GM12878 (cell line): ENCODE results near the gene KCNQ1. TPM values are rescaled to one million over a fixed set of nuclear protein-coding genes. Genes with fewer than 3 reads are reported as not detected.

Source experiments
- ATAC-seq: fragments of 200-7000 bp; cut with Tn5 transposase; 3 replicates; pipeline ENCODE4 v1.9.1; 2020; ENCODE audit warnings: mild to moderate bottlenecking, moderate library complexity
- BruUV-seq: library from RNA; stranded (reverse); fragments of 400-500 nt; replicated peaks from 2 replicates; lab custom pipeline; 2021; lab: Mats Ljungman, UMichigan
- CTCF ChIA-PET: fragments of 300-600 bp; sonication (Branson Sonifier 250); formaldehyde crosslinking; extraction: SDS; loops from one replicate; lab custom pipeline; 2021; ENCODE audit warnings: inconsistent platforms; lab: Yijun Ruan, JAX
- POLR2A ChIA-PET: fragments of 350-600 bp; formaldehyde crosslinking; extraction: SDS; loops from one replicate; lab custom pipeline; 2021; ENCODE audit warnings: inconsistent platforms; lab: Charles Lee
- RAD21 ChIA-PET: fragments of 300-600 bp; sonication (Branson Sonifier 250); formaldehyde crosslinking; loops from one replicate; lab custom pipeline; 2023; ENCODE audit warnings: antibody characterized with exemption; ENCODE audit not compliant: unreplicated experiment; lab: Charles Lee
- SMC1A ChIA-PET: fragments of 300-600 bp; sonication (Branson Sonifier 250); formaldehyde crosslinking; loops from one replicate; lab custom pipeline; 2023; ENCODE audit not compliant: unreplicated experiment, uncharacterized antibody; lab: Charles Lee
- DNase-seq: peaks from one replicate; pipeline ENCODE4 v3.0.0-alpha.2; 2011; ENCODE audit warnings: low read depth, low spot score
- FAIRE-seq: peaks from 3 replicates; lab custom pipeline; 2011; peaks lifted over from hg19 to GRCh38; lab: Jason Lieb, UNC
- H2AFZ ChIP-seq: 2 replicates; pipeline ENCODE4 v1.6.0; 2011; ENCODE audit warnings: low read depth, low read length, control low read depth; ENCODE audit not compliant: control insufficient read depth
- H3K27ac ChIP-seq: 2 replicates; pipeline ENCODE4 v1.5.1; 2011; ENCODE audit warnings: control low read depth; ENCODE audit not compliant: control insufficient read depth, insufficient read depth
- H3K27me3 ChIP-seq, 2 experiments: replicated peaks in 1 of 2; 2 replicates each; pipeline versions ENCODE4 v1.6.0 to v1.6.1; 2011; ENCODE audit warnings: low read length in 1 of 2; ENCODE audit not compliant: control insufficient read depth in 2 of 2, insufficient read depth in 2 of 2
- H3K36me3 ChIP-seq, 2 experiments: 2 replicates each; pipeline ENCODE4 v1.5.1; 2011; ENCODE audit warnings: low read length in 1 of 2; ENCODE audit not compliant: control insufficient read depth in 2 of 2, insufficient read depth in 2 of 2
- H3K4me1 ChIP-seq: 2 replicates; pipeline ENCODE4 v1.6.1; 2011; ENCODE audit warnings: mild to moderate bottlenecking, low read length, moderate library complexity, mixed read lengths; ENCODE audit not compliant: control insufficient read depth, insufficient read depth
- H3K4me2 ChIP-seq: 2 replicates; pipeline ENCODE4 v1.6.0; 2011; ENCODE audit warnings: control low read depth; ENCODE audit not compliant: control insufficient read depth, insufficient read depth
- H3K4me3 ChIP-seq: fragments of 200-600 bp; sonication (generic); 2 replicates; pipeline ENCODE4 v1.5.1; 2016
- H3K79me2 ChIP-seq: 2 replicates; pipeline ENCODE4 v1.6.0; 2011; ENCODE audit warnings: low read length; ENCODE audit not compliant: control insufficient read depth, insufficient read depth
- H3K9ac ChIP-seq: 2 replicates; pipeline ENCODE4 v1.8.0; 2011; ENCODE audit warnings: low read length, control low read depth, mixed read lengths; ENCODE audit not compliant: control insufficient read depth, insufficient read depth
- H3K9me3 ChIP-seq: replicated peaks from 3 replicates; pipeline ENCODE4 v1.5.1; 2011; ENCODE audit warnings: mild to moderate bottlenecking, low read length; ENCODE audit not compliant: control insufficient read depth, insufficient read depth
- H4K20me1 ChIP-seq: 2 replicates; pipeline ENCODE4 v1.6.0; 2011; ENCODE audit not compliant: control insufficient read depth, insufficient read depth
- BRCA1 ChIP-seq: IDR thresholded peaks from 2 replicates; pipeline ENCODE4 v1.6.1; 2011; ENCODE audit warnings: low read depth, low read length, improper control_type of control experiment
- CHD1 ChIP-seq: IDR thresholded peaks from 2 replicates; pipeline ENCODE4 v1.6.1; 2012; ENCODE audit warnings: low read depth, low read length, improper control_type of control experiment
- HCFC1 ChIP-seq: fragments of 150-350 bp; IDR thresholded peaks from 2 replicates; pipeline ENCODE4 v1.6.1; 2014; ENCODE audit warnings: low read length
- NFIC ChIP-seq: IDR thresholded peaks from 2 replicates; pipeline ENCODE4 v1.6.1; 2012; ENCODE audit warnings: low read depth, mild to moderate bottlenecking, inconsistent platforms, low read length, moderate library complexity
- NFXL1 ChIP-seq: fragments of 450-650 bp; IDR thresholded peaks from 2 replicates; pipeline ENCODE4 v1.6.1; 2017; ENCODE audit warnings: antibody characterized with exemption, mild to moderate bottlenecking, borderline replicate concordance
- NRF1 ChIP-seq: conservative IDR thresholded peaks from 2 replicates; pipeline ENCODE4 v1.6.1; 2011; ENCODE audit warnings: mild to moderate bottlenecking, low read depth, low read length, improper control_type of control experiment
- PRDM15 ChIP-seq: fragments of 450-650 bp; formaldehyde crosslinking; IDR thresholded peaks from 2 replicates; pipeline ENCODE4 v1.4.0; 2020; ENCODE audit warnings: mild to moderate bottlenecking, moderate library complexity
- SMC3 ChIP-seq: IDR thresholded peaks from 2 replicates; pipeline ENCODE4 v1.6.1; 2011; ENCODE audit warnings: low read length, improper control_type of control experiment, borderline replicate concordance
- SREBF2 ChIP-seq: IDR thresholded peaks from 2 replicates; pipeline ENCODE4 v1.6.1; 2012; ENCODE audit warnings: mild to moderate bottlenecking, low read length
- SRF ChIP-seq, 2 experiments: IDR thresholded peaks; 2 replicates each; pipeline ENCODE4 v1.6.1; 2011; ENCODE audit warnings: low read depth in 2 of 2, low read length in 2 of 2, mild to moderate bottlenecking in 1 of 2, moderate library complexity in 1 of 2
- STAT1 ChIP-seq: fragments of 450-650 bp; conservative IDR thresholded peaks from 2 replicates; pipeline ENCODE4 v1.6.1; 2014; ENCODE audit warnings: antibody characterized with exemption, mild to moderate bottlenecking
- USF2 ChIP-seq: IDR thresholded peaks from 2 replicates; pipeline ENCODE4 v1.6.1; 2011; ENCODE audit warnings: low read depth, low read length, improper control_type of control experiment, borderline replicate concordance
- ZBTB33 ChIP-seq: fragments of 450-650 bp; IDR thresholded peaks from 2 replicates; pipeline ENCODE4 v1.6.1; 2017; ENCODE audit warnings: mild to moderate bottlenecking
- ZSCAN29 ChIP-seq: fragments of 450-650 bp; IDR thresholded peaks from 2 replicates; pipeline ENCODE4 v1.6.1; 2017; ENCODE audit warnings: mild to moderate bottlenecking, moderate library complexity
- WGBS: methylation state at CpG from one replicate; pipeline ENCODE4 v1.1.6; 2016; ENCODE audit warnings: low lambda C conversion rate; ENCODE audit not compliant: insufficient replicate concordance, insufficient coverage; ENCODE audit errors: missing lambda C conversion rate; 5-methylcytosine and 5-hydroxymethylcytosine counted together
- in situ Hi-C: fragments of 300-500 bp; cut with MboI; formaldehyde crosslinking; loops from 9 replicates; pipeline ENCODE4 v1.14.3; 2018; ENCODE audit warnings: mixed read lengths
- intact Hi-C: fragments of 100-400 bp; cut with micrococcal nuclease; formaldehyde crosslinking; loops from one replicate; pipeline ENCODE4 v1.14.2; 2022; ENCODE audit not compliant: unreplicated experiment
- polyA plus RNA-seq, 11 experiments: library from polyadenylated mRNA; depleted of rRNA in 4 of 11; unstranded in 6 of 11; stranded (reverse) in 5 of 11; fragments of >200 nt; fragmentation: Nextera tagmentation in 4 of 11; fragmentation: Illumina TruSeq in 1 of 11; extraction: Ambion mirVana in 4 of 11; extraction: Trizol in 1 of 11; gene quantifications; 1 replicate in 1 of 11; 2 replicates in 10 of 11; pipeline versions ENCODE4 v1.2.1 to v1.2.3, GENCODE V29; 2011 to 2016; ENCODE audit warnings: inconsistent platforms in 2 of 11, missing spikeins in 2 of 11, low read depth in 1 of 11
- total RNA-seq, 4 experiments: library from RNA; depleted of rRNA in 3 of 4; stranded (reverse); fragments of >200 nt in 3 of 4; fragmentation: Illumina TruSeq in 1 of 4; extraction: Trizol in 1 of 4; gene quantifications; 2 replicates each; pipeline versions ENCODE4 v1.2.1 to v1.2.3, GENCODE V29; 2013 to 2021
- TF ChIP-seq, protein P1 (sequence below): IDR thresholded peaks from 2 replicates; pipeline ENCODE4 v1.6.1; 2011; ENCODE audit warnings: low read depth, mild to moderate bottlenecking, low read length, moderate library complexity, borderline replicate concordance; ENCODE audit errors: extremely low read depth
- TF ChIP-seq, protein P2 (sequence below): IDR thresholded peaks from 2 replicates; pipeline ENCODE4 v1.6.1; 2012; ENCODE audit warnings: low read depth, low read length, improper control_type of control experiment

KCNQ1 gene
- total and polyA plus RNA-seq, 10 of the 15 experiments (the other 5 are each of a cell fraction or from before 2014, with no cell fraction given) = 0.03 to 0.15 (median 0.12) TPM; not detected in 7

- no peak overlapping the region for H3K4me2 ChIP-seq
- ChIA-PET CTCF (no interaction called here), SMC1A (no interaction called here), RAD21 (interaction anchor here (0.6 to 1.0 kb wide), 2 partner anchors 74 to 419 kb away, joined by 3 to 4 read pairs; no protein-coding TSS in a partner anchor), POLR2A (interaction anchor here (0.6 to 0.7 kb wide), 2 partner anchors 59 to 92 kb away, joined by 3 to 4 read pairs; partner anchors contain the start of gene TSSC4)
- no peaks in the 10 kb centered on the region for H3K36me3 ChIP-seq
- H3K79me2 ChIP-seq = no peaks in the 10 kb centered on the region
- no peaks in the 10 kb centered on the region for H3K4me1 ChIP-seq
- no peaks in the 10 kb centered on the region for H3K9me3 ChIP-seq
- H2AFZ ChIP-seq = no peak overlapping the region
- no peak overlapping the region for H3K4me3 ChIP-seq
- 24% methylated on average over 14 of the region's 20 CpGs for WGBS
- H3K27me3 ChIP-seq = no peaks in the 10 kb centered on the region; a peak in 1 of 4 replicates
- no peak for ATAC-seq
- DNase-seq = no peak
- in situ Hi-C loops = no loop called here
- FAIRE-seq = no peak
- H4K20me1 ChIP-seq = no peaks in the 10 kb centered on the region
- no peak overlapping the region for H3K9ac ChIP-seq
- BruUV-seq = no TSS peak
- intact Hi-C loops = no loop called here
- H3K27ac ChIP-seq = no peak overlapping the region
- TF ChIP-seq NFIC (no peak), USF2 (no peak), BRCA1 (no peak), CHD1 (no peak), ZBTB33 (no peak), NRF1 (no peak), HCFC1 (no peak), SREBF2 (no peak), PRDM15 (CRISPR knock-in tag) (no peak), NFXL1 (no peak), SMC3 (no peak), SRF (IDR thresholded peaks at IDR 0.05; ENCODE audit: low read depth in 2 of 2, low read length in 2 of 2) (no peak), STAT1 (no peak), ZSCAN29 (no peak)
- TF ChIP-seq, protein P1, sequence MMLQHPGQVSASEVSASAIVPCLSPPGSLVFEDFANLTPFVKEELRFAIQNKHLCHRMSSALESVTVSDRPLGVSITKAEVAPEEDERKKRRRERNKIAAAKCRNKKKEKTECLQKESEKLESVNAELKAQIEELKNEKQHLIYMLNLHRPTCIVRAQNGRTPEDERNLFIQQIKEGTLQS = no peak
- TF ChIP-seq, protein P2, sequence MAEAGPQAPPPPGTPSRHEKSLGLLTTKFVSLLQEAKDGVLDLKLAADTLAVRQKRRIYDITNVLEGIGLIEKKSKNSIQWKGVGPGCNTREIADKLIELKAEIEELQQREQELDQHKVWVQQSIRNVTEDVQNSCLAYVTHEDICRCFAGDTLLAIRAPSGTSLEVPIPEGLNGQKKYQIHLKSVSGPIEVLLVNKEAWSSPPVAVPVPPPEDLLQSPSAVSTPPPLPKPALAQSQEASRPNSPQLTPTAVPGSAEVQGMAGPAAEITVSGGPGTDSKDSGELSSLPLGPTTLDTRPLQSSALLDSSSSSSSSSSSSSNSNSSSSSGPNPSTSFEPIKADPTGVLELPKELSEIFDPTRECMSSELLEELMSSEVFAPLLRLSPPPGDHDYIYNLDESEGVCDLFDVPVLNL = no peak
Measured at GRCh38 chr11:2459016-2459725, 14.4 kb downstream of the KCNQ1 start.
